Activated CD4-positive, alpha-beta T cell treated with anti-CD3 and anti-CD28 coated beads for 36 hours (primary cell): ENCODE results near the gene PNMA6A. TPM values are rescaled to one million over a fixed set of nuclear protein-coding genes. Genes with fewer than 3 reads are reported as not detected.
"Not testable (repeated sequence)": the region's sequence is repeated elsewhere in the genome, so short reads cannot be mapped to it uniquely, and the experiment has no call there.

Experiments used
- ATAC-seq: fragments of 200-7000 bp; cut with Tn5 transposase; one replicate; pipeline ENCODE4 v1.10.0; 2021; ENCODE audit warnings: mild to moderate bottlenecking, moderate library complexity
- CTCF ChIA-PET: fragments of 350-600 bp; sonication (Branson Sonifier 250); formaldehyde crosslinking; loops from one replicate; lab custom pipeline; 2021; ENCODE audit warnings: antibody characterized with exemption; lab: Charles Lee
- POLR2A ChIA-PET: fragments of 350-600 bp; sonication (Branson Sonifier 250); formaldehyde crosslinking; loops from one replicate; lab custom pipeline; 2021; ENCODE audit warnings: antibody characterized with exemption, inconsistent platforms; lab: Charles Lee
- DNase-seq: peaks from one replicate; pipeline ENCODE4 v3.0.0-alpha.2; 2020
- H3K27ac Mint-ChIP-seq: one replicate; pipeline ENCODE4 v1.8.0; 2021; ENCODE audit warnings: mixed read lengths
- H3K27me3 Mint-ChIP-seq: one replicate; pipeline ENCODE4 v1.8.0; 2021; ENCODE audit warnings: mixed read lengths
- H3K36me3 Mint-ChIP-seq: one replicate; pipeline ENCODE4 v1.8.0; 2021; ENCODE audit warnings: low read depth, mixed read lengths
- H3K4me1 Mint-ChIP-seq: one replicate; pipeline ENCODE4 v1.8.0; 2021; ENCODE audit warnings: mixed read lengths
- H3K4me3 Mint-ChIP-seq: one replicate; pipeline ENCODE4 v1.8.0; 2021; ENCODE audit warnings: mild to moderate bottlenecking, moderate library complexity, mixed read lengths
- H3K9me3 Mint-ChIP-seq: one replicate; pipeline ENCODE4 v1.8.0; 2021; ENCODE audit warnings: low read depth, mixed read lengths
- intact Hi-C, 2 experiments: fragments of 100-400 bp; cut with DNase I in 1 of 2; cut with micrococcal nuclease in 1 of 2; formaldehyde crosslinking; loops; one replicate each; pipeline versions ENCODE4 v1.14.2 to v1.15.1; 2022 to 2024; cut with DNase I, micrococcal nuclease
- total RNA-seq, 2 experiments: library from RNA; stranded (reverse); gene quantifications; one replicate each; pipeline ENCODE4 v1.2.3, GENCODE V29; 2021

PNMA6A gene
- total RNA-seq, 2 experiments from 2014 or later: 0.30 to 0.39 TPM

GRCh38 chrX:153077437-153078135 lies 5.3 kb downstream of the PNMA6A start:
- H3K36me3 Mint-ChIP-seq, H3K4me1 Mint-ChIP-seq, H3K4me3 Mint-ChIP-seq, H3K9me3 Mint-ChIP-seq, intact Hi-C loops, H3K27ac Mint-ChIP-seq, DNase-seq, H3K27me3 Mint-ChIP-seq, CTCF ChIA-PET, POLR2A ChIA-PET: not testable (repeated sequence)
- peak; percentile 85 for ATAC-seq

- DNase-seq, CTCF ChIA-PET, H3K27me3 Mint-ChIP-seq, H3K9me3 Mint-ChIP-seq, ATAC-seq, intact Hi-C loops, H3K27ac Mint-ChIP-seq, POLR2A ChIA-PET, H3K4me1 Mint-ChIP-seq, H3K36me3 Mint-ChIP-seq, H3K4me3 Mint-ChIP-seq: not testable (repeated sequence)
These were observed 11.1 kb downstream of the PNMA6A start for GRCh38 chrX:153083238-153083923.

DNA sequence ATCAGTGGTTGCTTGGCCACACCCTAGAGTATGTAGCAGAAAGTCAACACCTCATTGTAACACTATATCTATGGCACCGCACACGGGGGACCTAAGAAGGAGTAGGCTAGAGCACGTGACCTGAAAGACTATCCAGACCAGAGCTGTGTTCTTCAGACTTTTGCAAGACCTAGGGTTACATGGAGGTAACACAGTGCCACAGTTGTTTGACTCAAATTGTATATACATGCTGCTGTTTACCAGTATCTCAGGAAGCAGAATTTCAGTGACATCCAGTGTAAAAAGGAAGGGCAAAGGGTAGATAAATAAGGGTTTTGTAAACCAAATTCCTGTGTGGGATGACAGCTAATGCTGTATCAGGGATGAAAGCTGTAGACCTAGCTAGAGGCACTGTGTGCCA lies 30.2 kb downstream of the PNMA6A start:
- no peak overlapping the region for H3K4me3 Mint-ChIP-seq
- peaks cover 7% of the 10 kb centered on the region for H3K36me3 Mint-ChIP-seq
- intact Hi-C loops: no loop called here
- DNase-seq (no peak), ATAC-seq (no peak)
- H3K27me3 Mint-ChIP-seq: no peaks in the 10 kb centered on the region
- no peak overlapping the region for H3K27ac Mint-ChIP-seq
- POLR2A ChIA-PET: no interaction called here
- peaks cover 16% of the 10 kb centered on the region for H3K9me3 Mint-ChIP-seq
- CTCF ChIA-PET: no interaction called here
- peaks cover 7% of the 10 kb centered on the region for H3K4me1 Mint-ChIP-seq

DNA sequence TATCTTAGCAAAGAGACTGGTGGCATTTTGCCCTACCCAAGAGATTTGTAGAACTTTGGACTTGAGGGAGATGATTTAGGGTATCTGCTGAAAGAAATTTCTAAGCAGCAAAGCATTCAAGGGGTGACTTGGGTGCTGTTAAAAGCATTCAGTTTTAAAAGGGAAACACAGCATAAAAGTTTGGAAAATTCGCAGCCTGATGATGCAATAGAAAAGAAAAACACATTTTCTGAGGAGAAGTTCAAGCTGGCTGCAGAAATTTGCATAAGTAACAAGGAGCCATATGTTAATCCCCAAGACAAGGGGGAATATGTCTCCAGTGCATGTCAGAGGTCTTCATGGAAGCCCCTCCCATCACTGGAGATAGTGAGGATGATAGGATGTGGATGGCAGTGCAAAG lies 32.7 kb downstream of the PNMA6A start:
- intact Hi-C loops, POLR2A ChIA-PET, ATAC-seq, CTCF ChIA-PET, DNase-seq, H3K4me1 Mint-ChIP-seq, H3K27me3 Mint-ChIP-seq, H3K4me3 Mint-ChIP-seq, H3K36me3 Mint-ChIP-seq: not testable (repeated sequence)
- H3K9me3 Mint-ChIP-seq: peaks cover 16% of the 10 kb centered on the region
- peak overlapping the region; percentile 12 for H3K27ac Mint-ChIP-seq

- H3K27me3 Mint-ChIP-seq, POLR2A ChIA-PET, H3K4me1 Mint-ChIP-seq, H3K4me3 Mint-ChIP-seq, intact Hi-C loops, CTCF ChIA-PET, DNase-seq, H3K36me3 Mint-ChIP-seq: not testable (repeated sequence)
- ATAC-seq: peak; percentile 55
- H3K9me3 Mint-ChIP-seq: peaks cover 10% of the 10 kb centered on the region
- H3K27ac Mint-ChIP-seq: peak overlapping the region; percentile 77
These were observed 34.0 kb downstream of the PNMA6A start for GRCh38 chrX:153106092-153106801.

- DNase-seq, H3K36me3 Mint-ChIP-seq, H3K27me3 Mint-ChIP-seq, H3K9me3 Mint-ChIP-seq, H3K27ac Mint-ChIP-seq, POLR2A ChIA-PET, H3K4me1 Mint-ChIP-seq, ATAC-seq, intact Hi-C loops, H3K4me3 Mint-ChIP-seq, CTCF ChIA-PET: not testable (repeated sequence)
These were observed 38.5 kb downstream of the PNMA6A start for GRCh38 chrX:153110735-153111134.

DNA sequence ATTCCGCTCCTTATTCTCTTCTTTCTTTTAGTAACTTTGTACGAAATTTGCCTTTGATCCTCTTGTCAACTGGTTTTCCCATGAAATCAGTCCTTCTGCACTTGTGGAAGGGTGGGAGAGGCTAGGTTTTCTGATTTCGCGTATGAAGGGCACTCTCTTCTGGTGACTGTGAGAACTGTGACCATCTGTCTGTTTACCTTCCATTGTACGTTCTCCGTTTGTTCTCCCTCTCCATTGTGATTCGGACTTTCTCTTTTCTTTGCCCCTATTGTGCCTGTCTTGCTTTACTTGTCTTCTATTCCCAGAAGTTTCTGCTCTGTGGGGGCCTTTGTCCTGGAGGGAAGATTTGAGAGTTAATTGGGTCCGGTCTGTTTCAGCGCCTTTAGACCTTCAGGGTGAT lies 41.6 kb downstream of the PNMA6A start:
- DNase-seq, intact Hi-C loops, CTCF ChIA-PET, H3K9me3 Mint-ChIP-seq, POLR2A ChIA-PET, H3K27me3 Mint-ChIP-seq, H3K4me1 Mint-ChIP-seq, H3K27ac Mint-ChIP-seq, H3K4me3 Mint-ChIP-seq, ATAC-seq, H3K36me3 Mint-ChIP-seq: not testable (repeated sequence)

GRCh38 chrX:153117754-153118153 lies 45.5 kb downstream of the PNMA6A start:
- intact Hi-C loops, H3K4me3 Mint-ChIP-seq, ATAC-seq, CTCF ChIA-PET, POLR2A ChIA-PET, DNase-seq, H3K4me1 Mint-ChIP-seq, H3K27ac Mint-ChIP-seq, H3K9me3 Mint-ChIP-seq, H3K36me3 Mint-ChIP-seq, H3K27me3 Mint-ChIP-seq: not testable (repeated sequence)

GRCh38 chrX:153120230-153120629 lies 48.0 kb downstream of the PNMA6A start:
- H3K4me1 Mint-ChIP-seq, H3K27me3 Mint-ChIP-seq, DNase-seq, H3K27ac Mint-ChIP-seq, H3K4me3 Mint-ChIP-seq, POLR2A ChIA-PET, CTCF ChIA-PET, intact Hi-C loops, ATAC-seq, H3K36me3 Mint-ChIP-seq, H3K9me3 Mint-ChIP-seq: not testable (repeated sequence)

- CTCF ChIA-PET, ATAC-seq, H3K36me3 Mint-ChIP-seq, DNase-seq, H3K27me3 Mint-ChIP-seq, H3K4me1 Mint-ChIP-seq, H3K4me3 Mint-ChIP-seq, H3K9me3 Mint-ChIP-seq, H3K27ac Mint-ChIP-seq, POLR2A ChIA-PET, intact Hi-C loops: not testable (repeated sequence)
These were observed 51.2 kb downstream of the PNMA6A start for GRCh38 chrX:153123468-153123867.
